GM06990 (cell line): ENCODE data around the gene DCHS2.

Experiments
- DNase-seq: peaks from one replicate; pipeline ENCODE4 v3.0.0-alpha.2; 2011; ENCODE audit not compliant: insufficient read length; ENCODE audit errors: extremely low read depth
- H3K27me3 ChIP-seq: replicated peaks from 2 replicates; pipeline ENCODE4 v1.6.0; 2011; ENCODE audit warnings: low read length; ENCODE audit not compliant: control insufficient read depth, insufficient read depth
- H3K36me3 ChIP-seq: 2 replicates; pipeline ENCODE4 v1.5.1; 2011; ENCODE audit warnings: low read length; ENCODE audit not compliant: control insufficient read depth, insufficient read depth
- H3K4me3 ChIP-seq: replicated peaks from 2 replicates; pipeline ENCODE4 v1.5.1; 2011; ENCODE audit warnings: low read depth, mild to moderate bottlenecking, control low read depth, low read length
- TF ChIP-seq, protein P1 (sequence below): IDR thresholded peaks from 2 replicates; pipeline ENCODE4 v1.5.1; 2011; ENCODE audit warnings: low read length, control low read depth, mild to moderate bottlenecking, inconsistent platforms; ENCODE audit not compliant: insufficient read depth, poor library complexity, severe bottlenecking

DCHS2 gene

DNA sequence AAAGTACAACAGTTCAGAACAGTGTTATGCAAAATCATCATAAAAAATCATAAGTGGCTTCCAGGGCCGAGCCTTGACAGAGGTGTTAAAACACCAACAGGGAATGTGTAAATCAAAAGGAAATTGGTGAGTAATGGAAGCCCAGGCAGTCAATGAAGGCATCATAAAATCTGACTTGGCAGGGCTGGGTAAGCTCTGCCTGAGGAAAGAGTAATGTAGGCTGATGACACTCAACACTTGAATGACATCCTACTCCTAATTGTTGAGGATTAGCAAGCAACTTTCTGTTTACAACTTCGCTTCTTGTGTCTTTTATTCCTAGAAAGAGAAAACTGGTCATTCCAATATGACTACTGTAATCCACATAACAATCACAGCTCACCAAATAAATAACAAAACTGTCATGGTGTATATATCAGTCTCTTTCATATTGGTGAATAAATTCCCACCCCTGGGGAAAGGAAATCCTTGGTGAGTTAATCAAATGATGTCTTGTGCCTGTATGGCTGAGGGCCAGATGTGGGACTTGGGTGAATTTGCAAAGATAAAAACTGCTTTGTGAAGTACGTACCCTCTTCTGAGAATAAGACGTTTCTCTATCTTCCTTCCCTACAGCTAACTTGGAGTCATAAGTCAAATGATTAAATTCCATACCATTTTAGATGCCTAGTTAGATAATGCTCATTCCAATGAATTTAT, 196.8 kb downstream of the DCHS2 start:
- H3K27me3 ChIP-seq = no peaks in the 10 kb centered on the region
- no peaks in the 10 kb centered on the region for H3K36me3 ChIP-seq
- TF ChIP-seq, protein P1, sequence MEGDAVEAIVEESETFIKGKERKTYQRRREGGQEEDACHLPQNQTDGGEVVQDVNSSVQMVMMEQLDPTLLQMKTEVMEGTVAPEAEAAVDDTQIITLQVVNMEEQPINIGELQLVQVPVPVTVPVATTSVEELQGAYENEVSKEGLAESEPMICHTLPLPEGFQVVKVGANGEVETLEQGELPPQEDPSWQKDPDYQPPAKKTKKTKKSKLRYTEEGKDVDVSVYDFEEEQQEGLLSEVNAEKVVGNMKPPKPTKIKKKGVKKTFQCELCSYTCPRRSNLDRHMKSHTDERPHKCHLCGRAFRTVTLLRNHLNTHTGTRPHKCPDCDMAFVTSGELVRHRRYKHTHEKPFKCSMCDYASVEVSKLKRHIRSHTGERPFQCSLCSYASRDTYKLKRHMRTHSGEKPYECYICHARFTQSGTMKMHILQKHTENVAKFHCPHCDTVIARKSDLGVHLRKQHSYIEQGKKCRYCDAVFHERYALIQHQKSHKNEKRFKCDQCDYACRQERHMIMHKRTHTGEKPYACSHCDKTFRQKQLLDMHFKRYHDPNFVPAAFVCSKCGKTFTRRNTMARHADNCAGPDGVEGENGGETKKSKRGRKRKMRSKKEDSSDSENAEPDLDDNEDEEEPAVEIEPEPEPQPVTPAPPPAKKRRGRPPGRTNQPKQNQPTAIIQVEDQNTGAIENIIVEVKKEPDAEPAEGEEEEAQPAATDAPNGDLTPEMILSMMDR = no peak
- H3K4me3 ChIP-seq = no peak overlapping the region
- DNase-seq = no peak

DNA sequence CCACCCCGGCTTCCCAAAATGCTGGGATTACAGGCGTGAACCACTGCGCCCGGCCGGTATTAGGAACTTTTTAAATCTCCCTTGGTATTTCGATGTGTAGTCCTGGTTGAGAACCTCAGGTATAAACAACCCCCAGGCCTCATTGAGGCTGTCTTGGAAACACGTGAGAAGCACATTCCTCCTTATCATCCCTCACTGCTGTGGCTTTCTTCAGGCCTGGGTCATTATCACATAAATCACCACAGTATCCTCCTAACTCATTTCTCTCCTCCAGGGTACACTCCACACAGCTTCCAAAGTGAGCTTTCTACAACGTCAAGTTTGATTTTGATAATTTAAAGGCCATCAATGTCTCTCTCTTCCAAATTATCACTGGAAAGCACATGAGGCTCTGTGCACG, 198.2 kb downstream of the DCHS2 start:
- TF ChIP-seq, protein P1 = no peak
- Histone ChIP-seq H3K4me3 (no peak overlapping the region), H3K36me3 (no peaks in the 10 kb centered on the region), H3K27me3 (no peaks in the 10 kb centered on the region)
- DNase-seq = no peak

DNA sequence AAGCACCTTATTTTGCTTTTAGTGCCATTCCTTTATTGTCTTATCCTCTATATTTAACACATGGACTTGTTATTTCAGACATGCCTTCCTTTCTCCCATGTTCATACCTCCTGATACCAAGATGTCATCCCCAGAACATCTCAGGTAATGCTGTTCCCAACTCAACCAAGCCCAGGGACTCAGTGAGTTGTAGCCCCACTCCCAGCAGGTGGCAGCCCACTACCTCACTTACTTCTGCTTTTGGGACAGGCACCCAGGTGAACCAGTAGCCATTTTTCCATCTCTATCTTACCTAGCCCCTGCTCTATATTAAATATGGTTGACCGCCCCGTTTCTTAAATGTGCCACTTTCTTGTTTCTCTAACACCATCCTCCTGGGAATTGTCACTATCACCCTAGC, 199.0 kb downstream of the DCHS2 start:
- H3K36me3 ChIP-seq = no peaks in the 10 kb centered on the region
- no peak overlapping the region for H3K4me3 ChIP-seq
- no peak for DNase-seq
- TF ChIP-seq, protein P1 = peak; percentile 17
- no peaks in the 10 kb centered on the region for H3K27me3 ChIP-seq

DNA sequence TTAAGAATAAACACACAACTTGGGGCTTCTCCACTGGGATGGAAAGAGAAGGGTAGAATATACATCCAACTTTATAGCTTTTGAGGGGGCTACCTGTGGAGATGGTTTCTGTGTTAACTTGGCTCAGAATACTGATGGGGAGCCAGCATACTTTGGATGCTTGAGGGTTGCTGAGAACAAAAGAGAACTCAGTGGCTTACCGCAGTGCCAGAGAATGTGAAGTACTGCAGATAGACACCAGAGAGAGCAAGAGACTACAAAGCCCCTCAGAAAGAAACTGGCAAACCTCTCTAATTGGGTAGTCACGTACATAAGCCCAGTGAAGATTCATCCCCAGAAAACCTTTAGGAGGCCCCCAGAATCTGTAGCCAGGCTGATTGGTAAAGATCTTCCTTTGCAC, 214.4 kb downstream of the DCHS2 start:
- Histone ChIP-seq H3K4me3 (no peak overlapping the region), H3K36me3 (no peaks in the 10 kb centered on the region), H3K27me3 (no peaks in the 10 kb centered on the region)
- TF ChIP-seq, protein P1 = no peak
- no peak for DNase-seq

DNA sequence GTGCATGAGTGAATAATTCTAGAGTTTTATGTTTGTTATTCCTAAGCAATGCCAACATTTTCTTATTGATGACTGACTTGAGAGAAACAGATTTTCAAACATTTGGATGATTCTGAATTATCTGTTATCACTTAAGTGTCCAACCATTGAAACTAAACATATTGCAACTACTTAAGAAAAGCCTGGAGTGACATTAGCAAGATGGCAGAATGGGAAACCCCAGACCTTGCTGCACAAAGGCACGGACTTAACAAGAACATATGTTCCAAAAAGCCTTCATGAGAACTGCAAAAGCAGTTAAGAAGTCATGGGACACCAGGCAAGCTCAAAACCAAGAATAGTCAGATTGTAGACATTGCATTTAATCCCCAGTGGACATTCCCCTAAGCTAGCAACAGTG, 215.1 kb downstream of the DCHS2 start:
- TF ChIP-seq, protein P1 = no peak
- DNase-seq = no peak
- Histone ChIP-seq H3K27me3 (no peaks in the 10 kb centered on the region), H3K36me3 (no peaks in the 10 kb centered on the region), H3K4me3 (no peak overlapping the region)

DNA sequence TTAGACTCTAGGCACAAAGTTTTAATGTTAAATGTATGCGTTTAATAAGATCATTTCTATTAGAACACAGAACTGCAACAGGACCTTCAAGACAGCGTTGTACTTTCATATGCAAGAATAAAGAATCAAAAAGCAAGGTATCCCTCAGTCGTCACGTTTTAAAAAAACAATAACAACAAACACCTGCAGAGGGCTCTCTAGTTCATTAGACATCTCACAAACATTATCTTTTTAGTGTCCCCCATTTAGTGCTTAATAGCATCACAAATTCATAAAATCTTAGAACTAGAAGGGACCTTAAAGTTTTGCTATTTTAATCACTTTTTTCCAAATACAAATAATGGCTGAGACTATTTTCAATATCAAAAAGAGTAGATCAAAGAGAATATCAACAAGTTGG, 236.6 kb downstream of the DCHS2 start:
- TF ChIP-seq, protein P1 = peak; percentile 4
- DNase-seq = no peak
- Histone ChIP-seq H3K27me3 (no peaks in the 10 kb centered on the region; the same call in 1 of the 2 replicates), H3K36me3 (no peaks in the 10 kb centered on the region), H3K4me3 (no peak overlapping the region)
